HG03457 (cell line): ENCODE measurements around the gene KIF21B.

Source experiments
- ATAC-seq: cut with Tn5 transposase; IDR thresholded peaks from one replicate; pipeline ENCODE4 v1.9.1; 2021; ENCODE audit warnings: moderate number of reproducible peaks; ENCODE audit not compliant: unreplicated experiment

The KIF21B gene

DNA sequence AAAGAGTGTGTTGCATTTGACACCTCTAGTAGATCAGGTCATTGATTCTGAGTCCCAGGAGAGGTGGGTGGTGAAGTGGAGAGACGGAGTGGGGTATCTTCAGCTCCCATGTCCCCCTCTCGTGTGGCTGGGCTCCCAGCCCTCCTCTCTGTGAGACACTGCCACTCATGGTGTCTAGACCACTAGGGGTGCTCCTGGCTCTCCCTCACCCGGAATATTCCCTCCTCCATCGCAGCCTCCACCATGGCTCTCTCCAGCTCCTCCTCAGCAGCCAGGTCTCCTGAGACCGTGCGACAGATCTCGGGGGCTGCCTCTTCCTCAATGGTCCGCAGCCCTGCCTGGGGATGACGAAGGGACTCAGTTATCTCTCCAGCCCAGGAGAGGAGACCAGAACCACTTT, 20.6 kb upstream of the KIF21B start:
- no peak for ATAC-seq

DNA sequence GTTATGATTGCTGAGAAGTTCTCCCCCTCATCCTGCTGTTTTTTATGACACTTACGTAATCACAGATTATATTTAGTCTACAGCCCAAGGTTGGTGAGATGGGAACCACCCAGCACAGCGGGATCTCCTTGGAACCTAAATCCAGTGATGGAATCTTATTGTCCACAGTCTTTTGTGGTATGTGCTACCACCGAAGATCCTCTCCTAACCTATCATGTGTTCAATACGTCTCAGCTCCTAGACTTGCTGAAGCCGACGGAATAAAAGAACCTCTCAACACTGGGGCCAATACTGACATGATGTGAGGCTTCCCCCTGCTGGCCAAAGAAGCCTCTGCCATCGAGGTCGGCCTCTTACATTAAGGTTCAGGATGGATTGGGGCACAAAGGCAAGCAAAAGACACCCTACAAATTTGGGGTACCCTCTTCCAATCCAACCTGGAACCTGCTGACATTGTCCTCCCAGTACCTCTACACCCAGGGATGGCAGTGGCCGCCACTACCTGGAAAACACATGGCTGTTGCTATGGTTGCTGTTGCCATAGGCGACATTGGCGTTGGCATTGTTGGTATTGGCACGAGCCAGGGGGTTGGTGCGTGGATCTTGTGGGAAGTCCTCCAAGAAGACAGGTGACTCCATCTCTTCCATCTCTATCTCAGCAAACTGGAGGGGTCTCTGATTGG, 19.4 kb upstream of the KIF21B start:
- no peak for ATAC-seq

DNA sequence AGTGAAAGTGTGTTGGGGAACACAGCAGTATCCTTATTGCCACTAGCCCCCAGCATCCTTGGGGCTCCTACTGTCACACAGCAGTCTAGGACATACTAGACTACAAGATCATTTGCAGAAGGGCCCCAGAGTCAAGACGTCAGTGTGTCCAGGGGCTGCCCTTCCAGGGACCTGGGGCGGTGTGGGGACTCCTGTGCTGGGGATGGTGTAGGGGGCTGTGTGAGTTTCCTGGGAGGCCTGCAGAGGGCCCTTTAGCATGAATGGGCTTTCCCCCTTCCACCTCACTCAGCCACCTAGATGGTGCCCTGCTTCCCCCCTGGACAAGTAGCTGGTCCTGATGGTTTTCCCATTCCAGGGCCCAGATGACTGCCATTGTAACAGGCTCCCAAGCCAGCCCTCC, 17.5 kb upstream of the KIF21B start:
- no peak for ATAC-seq

DNA sequence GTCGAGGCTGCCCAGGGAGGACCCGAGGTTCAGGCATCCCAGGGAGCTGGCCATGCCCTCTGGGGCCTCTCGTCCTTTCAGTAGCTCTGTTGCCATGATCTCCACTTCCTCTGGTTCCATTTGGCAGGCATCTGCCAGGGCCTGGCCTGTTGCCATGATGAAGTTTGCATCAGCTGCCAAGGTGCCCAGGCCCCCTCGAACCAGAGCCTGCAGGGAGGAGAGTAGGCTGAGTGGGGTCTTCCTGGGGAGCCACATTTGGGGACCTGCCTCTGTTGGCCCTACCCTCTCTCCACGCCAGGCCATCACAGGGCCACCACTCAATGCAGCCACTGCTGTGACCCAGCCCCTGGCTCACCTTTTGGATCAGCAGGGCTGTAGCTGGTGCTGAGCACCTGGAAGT, 16.4 kb upstream of the KIF21B start:
- no peak for ATAC-seq

DNA sequence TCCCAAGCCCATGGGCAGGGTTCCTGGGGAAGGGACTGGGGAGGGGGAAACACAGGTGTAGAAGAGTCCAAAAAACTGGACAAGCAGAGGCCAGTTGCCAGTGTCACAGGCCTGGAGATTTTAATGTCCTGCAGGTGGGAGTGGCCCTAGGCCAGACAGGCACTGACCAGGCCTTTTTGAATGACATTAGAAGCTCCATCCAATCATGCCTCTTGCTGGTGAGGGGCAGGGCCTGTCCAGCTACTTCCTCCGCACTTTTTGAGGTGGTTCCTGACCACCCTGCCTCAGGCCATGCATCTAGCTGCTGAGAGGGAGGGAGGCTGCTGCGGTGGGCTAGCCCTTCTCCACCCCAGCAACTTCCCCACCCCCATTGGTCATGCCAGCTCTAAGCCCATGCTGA, 15.9 kb upstream of the KIF21B start:
- ATAC-seq, result no peak

DNA sequence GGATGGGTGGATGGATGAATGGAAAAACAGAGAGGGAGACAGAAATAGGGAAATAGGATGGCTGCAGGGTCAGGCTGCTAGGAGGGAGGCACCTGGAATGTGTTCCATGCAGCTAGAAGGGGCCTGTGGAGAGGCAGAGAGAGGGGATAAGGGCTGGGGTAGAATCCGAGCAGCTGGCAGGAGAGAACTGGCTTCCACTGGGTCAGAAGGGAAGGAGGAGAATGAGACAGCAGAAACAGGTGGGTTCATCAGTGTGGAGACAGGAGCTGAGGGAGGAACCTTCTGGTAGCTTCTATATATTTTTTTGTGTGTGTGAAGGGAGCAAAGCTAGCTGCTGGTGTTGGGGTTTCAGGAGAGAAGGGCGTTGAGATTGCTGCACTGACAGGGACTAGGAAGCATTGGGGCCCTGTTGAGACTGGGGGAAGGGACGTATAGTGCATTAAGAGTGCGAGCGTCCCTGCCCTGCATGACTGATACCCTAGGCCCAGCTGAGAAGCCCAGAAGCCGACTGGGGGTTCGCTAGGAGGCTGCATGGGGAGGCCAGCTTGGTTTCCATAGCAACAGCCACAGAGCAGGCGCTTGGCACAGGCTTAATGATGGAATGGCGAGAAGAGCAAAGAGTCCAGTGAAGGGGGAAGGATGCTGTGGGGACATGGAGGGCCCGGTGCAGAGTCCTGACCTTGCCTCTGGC, 14.8 kb upstream of the KIF21B start:
- ATAC-seq, result no peak

DNA sequence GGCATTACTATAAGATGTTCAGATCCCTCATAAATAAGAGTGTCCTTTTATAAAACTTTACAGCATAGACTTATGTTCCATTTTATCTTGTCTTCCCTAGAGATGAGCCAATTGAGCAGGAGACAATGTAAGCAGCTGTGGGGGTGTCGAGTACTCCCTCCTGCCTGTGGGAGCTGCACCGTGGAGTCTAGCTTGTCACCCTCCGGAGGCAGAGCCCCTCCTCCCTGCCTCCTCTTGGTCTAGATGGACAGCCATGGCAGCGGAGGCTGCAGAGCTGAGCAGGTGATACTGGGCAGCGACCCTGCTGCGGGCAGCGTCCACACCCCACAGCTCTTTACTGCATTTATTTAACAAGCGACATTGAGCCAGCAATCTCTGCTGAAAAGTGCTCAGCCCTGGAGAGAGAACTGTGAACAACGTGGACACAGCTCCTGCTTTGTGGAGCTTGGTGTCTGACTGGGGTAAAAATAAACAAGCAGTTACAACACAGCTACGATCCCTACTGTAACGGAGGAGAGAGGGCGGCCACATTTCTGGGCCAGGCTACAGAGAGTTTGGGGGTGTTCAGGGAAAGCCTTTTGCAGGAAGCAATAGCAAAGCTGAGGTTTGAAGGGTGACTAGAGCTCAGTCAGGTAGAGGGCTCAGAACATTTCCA, 12.8 kb upstream of the KIF21B start:
- ATAC-seq, result no peak

DNA sequence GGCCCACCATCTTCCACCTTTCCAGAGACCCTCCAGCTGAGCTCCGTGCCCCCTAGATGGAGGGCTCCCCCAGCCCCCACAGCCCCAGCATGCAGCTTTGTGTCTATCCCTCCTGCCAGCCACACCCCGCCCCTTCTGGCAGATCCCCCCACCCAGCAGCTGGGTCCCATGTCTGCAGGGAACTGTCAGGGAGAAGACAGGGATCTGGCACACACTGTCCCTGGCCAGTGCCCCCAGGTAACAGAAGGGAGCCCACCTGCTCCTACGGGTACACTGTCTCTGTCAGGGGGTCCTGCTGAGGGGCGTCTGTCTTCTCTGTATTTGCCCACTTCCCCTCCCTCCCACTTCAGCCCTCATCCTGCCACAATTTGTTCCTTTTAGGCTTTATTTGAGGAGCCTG, 11.2 kb upstream of the KIF21B start:
- no peak for ATAC-seq

DNA sequence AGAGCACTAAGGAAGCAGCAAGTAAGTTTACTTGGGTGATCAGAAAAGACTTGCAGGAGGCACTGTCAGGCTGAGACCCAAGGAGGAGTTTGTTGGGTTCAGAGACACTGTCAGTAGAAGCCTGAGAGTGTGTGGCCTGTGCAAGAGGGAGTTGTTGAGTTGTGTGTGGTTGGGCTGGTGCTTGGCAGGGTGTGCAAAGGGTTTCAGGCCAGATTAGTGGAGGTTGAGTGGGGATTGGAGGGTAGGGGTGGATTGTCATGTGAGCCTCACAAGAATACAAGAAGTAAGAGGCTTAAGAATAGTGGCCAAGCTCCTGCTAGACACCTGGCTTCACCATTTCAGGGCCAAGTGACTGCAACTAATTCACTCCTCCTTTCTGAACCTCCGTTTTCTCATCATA, 8.9 kb upstream of the KIF21B start:
- ATAC-seq, result no peak

DNA sequence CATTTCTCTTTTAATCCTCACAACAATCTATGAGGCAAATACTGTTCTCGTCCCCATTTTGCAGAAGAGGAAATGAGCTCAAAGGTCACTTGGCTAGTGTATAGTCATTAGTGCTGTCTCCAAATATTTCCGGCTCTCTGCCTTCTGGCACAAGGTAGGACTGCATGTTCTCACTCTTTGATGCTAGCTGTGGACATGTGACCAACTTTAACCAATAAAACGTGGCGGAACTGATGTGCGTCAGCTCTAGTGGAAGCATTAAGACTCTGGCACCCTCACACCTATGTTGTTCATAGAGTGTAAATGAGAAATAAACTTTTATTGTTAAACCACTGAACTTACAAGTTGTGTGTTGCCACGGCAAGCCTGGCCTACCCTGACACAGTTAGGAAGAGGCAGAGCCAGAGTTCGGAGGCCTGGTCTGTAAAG, 5.0 kb upstream of the KIF21B start:
- no peak for ATAC-seq

DNA sequence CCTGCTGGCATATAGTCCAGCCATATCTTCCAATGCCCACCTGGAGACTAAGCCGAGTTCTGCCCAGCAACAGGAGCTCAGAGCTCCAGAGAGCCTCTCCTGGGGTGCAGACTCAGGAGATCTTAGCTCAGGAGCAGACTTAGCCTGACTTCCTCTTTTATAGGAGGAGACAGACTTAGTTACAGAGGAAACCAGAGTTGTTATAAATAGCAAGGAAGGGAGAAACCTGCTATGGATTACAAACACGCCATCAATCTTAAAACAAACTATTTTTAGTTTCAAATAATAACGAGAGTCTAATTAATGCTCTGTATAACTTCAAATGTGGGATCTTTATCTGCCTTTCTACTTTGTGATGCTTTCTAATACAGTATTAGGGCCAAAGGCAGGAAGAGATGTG, 3.3 kb upstream of the KIF21B start:
- ATAC-seq, result no peak

DNA sequence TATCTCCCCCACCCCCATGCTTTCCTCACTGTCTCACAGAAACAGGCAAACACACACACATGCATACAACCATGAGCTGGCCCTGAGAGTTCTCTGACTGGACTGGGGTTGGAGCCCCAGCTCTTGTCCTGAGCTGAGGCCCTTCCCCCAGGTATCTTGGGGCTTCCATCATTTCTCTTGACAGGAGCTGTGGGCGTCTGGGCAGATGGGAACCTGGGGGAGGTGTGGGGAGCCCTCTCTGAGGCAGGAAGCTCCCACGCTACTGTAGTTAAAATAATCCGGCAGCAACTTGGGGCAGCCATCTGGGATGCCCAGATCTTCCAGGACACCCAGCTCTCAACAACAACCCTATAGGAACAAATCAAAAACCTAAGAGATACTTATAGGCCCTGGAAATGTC, 2.7 kb upstream of the KIF21B start:
- ATAC-seq, result no peak

DNA sequence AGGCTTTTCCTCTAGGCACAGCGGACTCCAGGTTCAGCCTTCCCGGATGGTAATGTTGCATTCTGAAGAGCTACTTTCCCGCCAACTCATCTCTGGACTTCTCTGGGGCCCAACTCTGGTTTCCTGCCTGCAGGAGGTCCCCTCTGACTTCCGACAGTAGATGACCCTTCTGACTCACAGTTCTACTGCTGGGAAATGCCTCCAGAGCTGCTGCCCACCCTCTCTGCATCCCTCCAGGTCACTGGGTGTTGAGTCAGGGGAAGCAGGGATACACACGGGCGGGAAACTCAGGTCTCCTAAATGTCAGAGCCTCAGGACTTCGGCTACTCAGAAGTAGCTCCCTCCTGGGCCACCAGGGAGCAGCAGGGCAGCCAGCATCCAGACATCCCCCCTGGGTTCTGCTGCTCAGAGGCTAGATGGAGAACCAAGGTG, 2.1 kb upstream of the KIF21B start:
- ATAC-seq, result no peak

DNA sequence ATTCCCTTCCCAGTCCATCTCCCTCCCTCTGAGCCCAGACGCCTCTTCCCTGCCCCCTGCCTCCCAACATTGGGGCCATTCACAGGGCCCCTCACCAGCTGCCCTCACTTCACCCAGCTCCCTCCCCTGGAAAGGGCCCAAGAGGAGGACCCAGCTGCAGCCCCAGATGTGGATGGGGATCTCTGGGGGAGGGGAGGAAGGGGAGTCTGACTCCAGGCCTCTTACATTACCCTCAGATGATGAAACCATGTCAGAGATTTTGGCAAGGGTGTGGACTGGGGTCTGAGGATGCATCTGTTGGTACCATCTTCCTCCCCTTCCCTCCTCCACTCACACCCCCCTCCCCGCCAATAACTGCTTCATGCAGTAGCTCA, 1.1 kb upstream of the KIF21B start:
- no peak for ATAC-seq

DNA sequence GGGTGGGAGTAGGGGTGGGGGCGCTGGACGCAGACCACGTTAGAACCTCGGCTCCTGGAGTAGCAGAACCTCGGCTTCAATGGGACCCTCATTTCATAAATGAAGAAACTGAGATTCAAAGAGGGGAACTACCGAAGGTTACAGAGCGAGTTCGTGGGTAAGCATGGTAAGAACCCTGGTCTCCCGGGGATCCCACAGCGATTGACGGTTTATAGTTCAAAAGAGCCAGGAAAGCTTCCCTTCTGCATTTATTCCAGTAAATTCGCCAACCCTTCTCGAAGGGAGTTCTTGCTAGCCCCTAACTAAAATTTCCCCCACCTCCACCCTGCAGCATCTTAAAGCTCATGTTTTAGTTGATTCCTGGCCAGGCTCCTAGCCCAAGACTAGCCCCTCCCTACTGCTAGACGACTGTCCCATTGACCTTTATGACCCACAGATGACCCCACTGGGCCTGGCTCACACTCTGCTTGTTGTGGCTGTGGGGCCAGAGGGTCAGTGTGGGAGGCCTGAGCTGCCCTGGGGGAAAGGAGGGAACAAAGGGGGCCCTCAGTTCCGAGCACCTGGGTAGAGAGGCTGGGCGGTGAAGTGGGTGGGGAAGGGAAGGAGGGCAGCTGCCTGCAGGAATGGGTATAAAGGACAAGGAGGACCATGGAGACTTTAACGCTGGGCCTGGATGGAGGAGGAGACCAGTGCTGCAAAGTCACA, 558 bp upstream of the KIF21B start:
- no peak for ATAC-seq

DNA sequence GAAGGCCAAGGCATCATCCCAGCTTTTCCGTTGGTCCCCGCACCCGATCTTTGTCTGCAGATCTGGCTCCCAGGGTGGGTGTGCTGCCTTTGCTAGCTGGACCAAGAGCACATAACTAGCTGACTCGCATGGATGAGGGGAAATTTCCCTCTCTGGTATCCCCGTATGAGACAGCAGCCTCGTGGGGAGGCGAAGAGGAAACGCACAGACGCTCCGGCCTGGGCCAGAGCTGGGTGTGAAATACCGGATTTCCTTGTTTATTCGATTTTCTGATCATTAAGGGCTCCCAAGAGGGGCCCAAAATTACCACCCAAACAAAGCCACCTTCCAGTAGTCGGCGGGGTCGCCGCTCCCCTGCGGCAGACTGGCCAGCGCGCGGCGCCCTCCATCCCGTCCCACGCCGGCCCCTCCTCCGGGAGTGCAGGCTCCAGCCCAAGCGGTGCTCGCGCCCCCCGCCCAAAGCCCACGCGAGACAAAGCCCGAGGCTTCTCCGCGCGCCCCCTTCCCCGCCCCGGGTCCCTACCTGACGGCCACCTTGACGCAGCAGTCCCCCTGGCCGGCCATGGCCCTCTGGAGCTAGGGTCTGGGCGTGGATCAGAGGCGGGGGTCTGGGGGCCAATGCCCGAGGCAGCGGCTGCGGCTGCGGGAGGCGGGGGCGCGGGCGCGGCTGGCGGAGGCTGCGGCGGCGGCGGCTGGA, 546 bp downstream of the KIF21B start:
- ATAC-seq, result no peak

DNA sequence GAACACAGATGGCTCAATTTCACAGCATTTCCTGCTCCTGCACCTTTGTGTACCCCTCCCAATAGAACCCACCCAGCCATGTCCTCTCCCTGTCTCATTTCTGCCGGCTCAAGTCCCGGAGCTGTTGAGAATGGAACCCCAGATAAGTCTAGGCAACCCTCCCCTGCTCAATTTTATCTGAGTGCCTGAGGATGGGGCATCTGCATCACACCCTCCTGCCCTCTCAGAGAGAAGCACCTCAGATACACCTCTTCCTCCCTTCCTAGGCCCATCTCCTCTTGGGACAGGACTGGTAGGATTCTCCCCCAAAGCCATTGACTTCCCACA, 1.1 kb downstream of the KIF21B start:
- ATAC-seq, result no peak

DNA sequence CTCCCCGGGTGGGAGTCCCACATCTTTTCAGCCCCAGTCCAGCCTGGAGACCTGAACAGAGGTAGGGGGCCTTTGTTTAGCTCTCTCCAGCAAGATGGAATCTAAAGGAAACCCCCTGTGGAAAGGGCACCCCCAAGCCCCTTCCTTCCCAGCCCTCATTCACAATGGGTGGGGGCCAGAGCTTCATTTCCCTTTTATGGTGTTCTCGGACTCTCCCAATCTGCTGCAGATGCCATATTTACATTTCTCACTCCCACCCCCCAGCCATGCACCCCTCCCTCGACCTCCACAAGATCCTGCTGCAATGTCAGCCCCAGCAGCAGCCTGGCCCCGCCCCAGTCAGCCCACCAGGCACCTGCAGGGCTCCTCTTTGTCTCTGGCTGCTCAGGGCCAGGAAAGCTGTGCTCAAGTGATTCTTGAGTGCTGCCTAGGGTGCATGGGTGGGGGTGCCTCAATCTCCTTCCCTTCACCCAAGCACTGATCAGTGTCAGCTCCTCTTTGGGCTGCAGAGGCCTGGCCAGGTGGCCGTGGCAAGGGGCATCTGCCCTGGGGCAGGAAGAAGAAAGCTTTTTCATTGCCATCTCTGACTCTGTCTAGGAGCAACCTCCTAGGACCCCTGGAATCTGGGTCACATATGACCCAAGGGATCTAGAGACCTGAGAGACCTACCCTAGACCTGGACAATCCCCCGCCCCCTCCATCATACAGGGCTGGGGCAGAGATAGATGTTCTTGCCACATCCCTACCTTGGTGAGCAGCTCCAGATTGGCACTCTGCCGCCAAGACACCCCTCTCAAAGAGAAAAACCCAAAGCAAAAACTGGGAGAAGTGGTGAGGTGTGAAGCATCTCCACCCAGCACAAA, 1.7 kb downstream of the KIF21B start:
- ATAC-seq, result no peak

DNA sequence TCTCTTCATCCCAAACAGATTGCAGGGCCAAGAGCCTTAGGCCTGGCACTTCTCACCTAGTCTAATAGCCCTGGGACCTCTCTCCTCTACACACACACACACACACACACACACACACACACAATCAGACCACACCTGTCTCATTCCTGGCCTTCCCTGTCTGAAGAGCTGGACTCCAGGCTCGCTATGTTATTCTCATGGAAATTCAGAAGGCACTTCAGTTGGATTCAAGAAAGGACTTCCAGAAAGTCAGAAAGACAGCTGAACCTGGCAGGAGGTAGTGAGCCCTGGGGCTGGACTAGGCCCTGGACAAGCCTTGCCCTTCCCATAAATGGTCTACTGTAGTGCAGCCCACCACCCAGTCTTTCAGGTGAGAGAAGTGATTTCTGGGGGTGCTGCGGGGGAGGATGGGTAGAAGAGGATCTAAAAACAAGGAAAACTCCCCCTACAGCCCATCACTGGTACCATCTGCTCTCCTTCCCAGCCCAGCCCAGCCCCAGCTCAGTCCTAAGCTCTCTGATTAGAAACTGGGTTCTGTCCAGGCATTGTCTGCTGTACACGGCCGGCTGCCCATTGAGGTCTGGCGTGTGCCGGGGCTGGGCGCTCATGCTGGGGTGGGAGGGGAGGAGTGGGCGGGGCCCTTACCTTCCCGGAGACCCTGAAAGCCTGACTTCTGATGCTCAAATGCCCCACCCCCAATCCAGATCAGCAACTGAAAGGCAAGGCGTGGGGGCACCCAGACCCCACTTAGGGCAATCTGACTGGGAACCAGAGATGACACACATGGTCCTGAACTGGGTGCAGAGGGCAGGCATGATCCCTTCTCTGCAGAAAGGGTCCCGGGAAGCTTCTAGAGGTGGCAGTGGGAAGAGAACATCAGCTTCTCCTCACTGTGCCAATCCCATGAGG, 2.5 kb downstream of the KIF21B start:
- no peak for ATAC-seq
